Omental fat pad (tissue), 4 donors: ENCODE data around the gene SEPTIN5. TPM values are rescaled to one million over a fixed set of nuclear protein-coding genes. Genes with fewer than 3 reads are reported as not detected.

Experiments
- ATAC-seq: fragments of 150-250 bp; one replicate; pipeline ENCODE4 v1.9.1; 2016; ENCODE audit warnings: mild to moderate bottlenecking, moderate library complexity; ENCODE audit not compliant: low FRiP score
- DNase-seq: peaks from one replicate; pipeline ENCODE4 v3.0.0-alpha.2; 2019; ENCODE audit warnings: low spot score
- CTCF ChIP-seq, 3 donors: fragments of 450-650 bp; IDR thresholded peaks; one replicate each; pipeline ENCODE4 v1.5.1; 2016 to 2017; ENCODE audit warnings: antibody characterized with exemption in 3 of 3, mild to moderate bottlenecking in 3 of 3, moderate library complexity in 2 of 3
- total RNA-seq, 4 donors: library from RNA; depleted of rRNA; stranded (reverse); fragments of >200 nt; gene quantifications; one replicate each; pipeline ENCODE4 v1.1.0, GENCODE V29; 2016

Gene SEPTIN5
- total RNA-seq, 4 donors from 2014 or later = 3.7 to 19.1 (median 5.9) TPM

GRCh38 chr22:19728271-19728670, 14.0 kb downstream of the SEPTIN5 start:
- no peak for TF ChIP-seq CTCF (IDR thresholded peaks at IDR 0.05)
- ATAC-seq (no peak), DNase-seq (no peak)

- ATAC-seq (no peak), DNase-seq (no peak)
These were observed 14.5 kb downstream of the SEPTIN5 start for GRCh38 chr22:19728836-19729235.

GRCh38 chr22:19729507-19729906, 15.2 kb downstream of the SEPTIN5 start:
- no peak for TF ChIP-seq CTCF (IDR thresholded peaks at IDR 0.05)
- ATAC-seq = no peak

More at GRCh38 chr22:19728836-19729235, 14.5 kb downstream of the SEPTIN5 start:
- TF ChIP-seq CTCF (IDR thresholded peaks at IDR 0.05) = no peak

GRCh38 chr22:19730198-19730597, 15.9 kb downstream of the SEPTIN5 start:
- no peak for DNase-seq
- no peak for TF ChIP-seq CTCF (IDR thresholded peaks at IDR 0.05)
- ATAC-seq = no peak

More at GRCh38 chr22:19729507-19729906, 15.2 kb downstream of the SEPTIN5 start:
- no peak for DNase-seq

GRCh38 chr22:19730655-19731360, 16.5 kb downstream of the SEPTIN5 start:
- TF ChIP-seq CTCF (IDR thresholded peaks at IDR 0.05) = peak in 2 of 3 donors; percentile 72 to 89
- DNase-seq = peak; percentile 75

GRCh38 chr22:19731361-19732135, 17.2 kb downstream of the SEPTIN5 start:
- TF ChIP-seq CTCF (IDR thresholded peaks at IDR 0.05) = no peak
- no peak for DNase-seq
- no peak for ATAC-seq

More at GRCh38 chr22:19730655-19731360, 16.5 kb downstream of the SEPTIN5 start:
- peak; percentile 84 for ATAC-seq
